GM12878 (cell line): Measurements from ENCODE around the gene CBARP. TPM values are rescaled to one million over a fixed set of nuclear protein-coding genes. Genes with fewer than 3 reads are reported as not detected.

Experiments
- DPF2 ChIP-seq: fragments of 450-650 bp; IDR thresholded peaks from 2 replicates; pipeline ENCODE4 v1.6.1; 2017; ENCODE audit warnings: mild to moderate bottlenecking
- E2F8 ChIP-seq: fragments of 450-650 bp; IDR thresholded peaks from 2 replicates; pipeline ENCODE4 v1.6.1; 2018; ENCODE audit warnings: mild to moderate bottlenecking, low read depth, moderate library complexity; ENCODE audit not compliant: partially characterized antibody
- EED ChIP-seq: sonication (generic); IDR thresholded peaks from 2 replicates; pipeline ENCODE4 v1.6.1; 2016; ENCODE audit warnings: antibody characterized with exemption, low read depth
- HDAC6 ChIP-seq: fragments of 200-600 bp; sonication (generic); IDR thresholded peaks from one replicate; pipeline ENCODE4 v1.8.0; 2017; ENCODE audit warnings: antibody characterized with exemption; ENCODE audit not compliant: unreplicated experiment
- JUNB ChIP-seq: IDR thresholded peaks from 2 replicates; pipeline ENCODE4 v1.6.1; 2016; ENCODE audit warnings: antibody characterized with exemption, mild to moderate bottlenecking
- KLF5 ChIP-seq: fragments of 450-650 bp; IDR thresholded peaks from 2 replicates; pipeline ENCODE4 v1.6.1; 2014; ENCODE audit warnings: mild to moderate bottlenecking; ENCODE audit not compliant: partially characterized antibody
- POLR2A ChIP-seq: IDR thresholded peaks from 2 replicates; pipeline ENCODE4 v1.6.1; 2011; ENCODE audit warnings: low read depth, mild to moderate bottlenecking, low read length
- POU2F2 ChIP-seq: IDR thresholded peaks from 3 replicates; pipeline ENCODE4 v1.6.1; 2011; ENCODE audit warnings: low read depth, mild to moderate bottlenecking, low read length, borderline replicate concordance
- RBBP5 ChIP-seq: fragments of 200-600 bp; sonication (generic); conservative IDR thresholded peaks from 2 replicates; pipeline ENCODE4 v1.6.1; 2016
- SMAD5 ChIP-seq: IDR thresholded peaks from 2 replicates; pipeline ENCODE4 v1.6.1; 2016; ENCODE audit warnings: antibody characterized with exemption, low read depth
- TAF1 ChIP-seq: IDR thresholded peaks from 2 replicates; pipeline ENCODE4 v1.6.1; 2011; ENCODE audit warnings: mild to moderate bottlenecking, low read depth, low read length, borderline replicate concordance
- polyA plus RNA-seq, 11 experiments: library from polyadenylated mRNA; depleted of rRNA in 4 of 11; unstranded in 6 of 11; stranded (reverse) in 5 of 11; fragments of >200 nt; fragmentation: Nextera tagmentation in 4 of 11; fragmentation: Illumina TruSeq in 1 of 11; extraction: Ambion mirVana in 4 of 11; extraction: Trizol in 1 of 11; gene quantifications; 1 replicate in 1 of 11; 2 replicates in 10 of 11; pipeline versions ENCODE4 v1.2.1 to v1.2.3, GENCODE V29; 2011 to 2016; ENCODE audit warnings: inconsistent platforms in 2 of 11, missing spikeins in 2 of 11, low read depth in 1 of 11
- total RNA-seq, 4 experiments: library from RNA; depleted of rRNA in 3 of 4; stranded (reverse); fragments of >200 nt in 3 of 4; fragmentation: Illumina TruSeq in 1 of 4; extraction: Trizol in 1 of 4; gene quantifications; 2 replicates each; pipeline versions ENCODE4 v1.2.1 to v1.2.3, GENCODE V29; 2013 to 2021

CBARP gene
- total and polyA plus RNA-seq, 10 of the 15 experiments (the other 5 are each of a cell fraction or from before 2014, with no cell fraction given), result 0.04 to 0.59 (median 0.18) TPM; not detected in 3

GRCh38 chr19:1275260-1275975 lies 37.6 kb upstream of the CBARP start, which contains the start of gene FAM174C (continued):
- TF ChIP-seq TAF1 (peak; percentile 59; the same call in 1 of the 2 replicates), JUNB (no peak), POU2F2 (0 out of 3 replicates have a peak, but pooled peaks have one; percentile 46), EED (no peak), E2F8 (no peak), DPF2 (peak; percentile 100), SMAD5 (peak; percentile 19; the same call in 1 of the 2 replicates), POLR2A (peak; percentile 89), HDAC6 (peak; percentile 15), RBBP5 (no peak), KLF5 (peak; percentile 93)
